ENCODE data around the gene HMGCS1. TPM values are rescaled to one million over a fixed set of nuclear protein-coding genes. Genes with fewer than 3 reads are reported as not detected.
A peak's percentile ranks its signal among the peaks of the same experiment; 100 is the strongest.

Gene HMGCS1
- total and polyA plus RNA-seq, 9 of the 15 experiments (the other 6 are each of a cell fraction or from before 2014, with no cell fraction given): 43.7 to 337 (median 111) TPM

GRCh38 chr5:43313035-43313853 is at the start of gene HMGCS1 (continued):
- no peak for TF ChIP-seq ZBED1 (IDR thresholded peaks at IDR 0.05)
- 0 out of 2 replicates have a peak, but pooled peaks have one; percentile 33 for TF ChIP-seq HDGF (IDR thresholded peaks at IDR 0.05)
- peak; percentile 74 for TF ChIP-seq PRPF4 (IDR thresholded peaks at IDR 0.05; ENCODE audit: insufficient read depth, low read depth, low read length, poor library complexity, severe bottlenecking)
- TF ChIP-seq ZBTB1 (CRISPR knock-in tag; IDR thresholded peaks at IDR 0.05; ENCODE audit: borderline replicate concordance, low read depth): peak; percentile 70; the same call in 1 of the 2 replicates
- peak; percentile 51 for TF ChIP-seq NFIC (IDR thresholded peaks at IDR 0.05)
- TF ChIP-seq CEBPZ (IDR thresholded peaks at IDR 0.05; ENCODE audit: borderline replicate concordance, low read depth, low read length): peak; percentile 91
- TF ChIP-seq ATF7 (IDR thresholded peaks at IDR 0.05): peak; percentile 92
- peak; percentile 73 for TF ChIP-seq ZBTB12 (CRISPR knock-in tag; IDR thresholded peaks at IDR 0.05)
- TF ChIP-seq ATF2 (CRISPR knock-in tag; IDR thresholded peaks at IDR 0.05): no peak
- peak; percentile 100 for TF ChIP-seq POLR2G (IDR thresholded peaks at IDR 0.05; ENCODE audit: low read depth, low read length)
- no peak for TF ChIP-seq KAT8 (IDR thresholded peaks at IDR 0.05; ENCODE audit: low read depth)
- no peak for TF ChIP-seq SMARCE1 (IDR thresholded peaks at IDR 0.05)
- peak; percentile 64 for TF ChIP-seq CCNT2 (IDR thresholded peaks at IDR 0.05; ENCODE audit: borderline replicate concordance, extremely low read depth, insufficient read length, low read depth, low read length)
- TF ChIP-seq ZNF444 (CRISPR knock-in tag; IDR thresholded peaks at IDR 0.05): no peak
- TF ChIP-seq EWSR1 (IDR thresholded peaks at IDR 0.05; ENCODE audit: borderline replicate concordance, low read depth, partially characterized antibody): no peak
- no peak; the same call in 1 of the 2 replicates for TF ChIP-seq CBX1 (IDR thresholded peaks at IDR 0.05; ENCODE audit: low read depth)
- peak; percentile 100 for TF ChIP-seq RBFOX2 (IDR thresholded peaks at IDR 0.05; ENCODE audit: low read depth, low read length)
- TF ChIP-seq DIDO1 (tag; IDR thresholded peaks at IDR 0.05; ENCODE audit: low read depth): no peak
- no peak for TF ChIP-seq HEY1 (CRISPR knock-in tag; IDR thresholded peaks at IDR 0.05; ENCODE audit: borderline replicate concordance)
